Right renal pelvis (tissue), 4 donors: Measurements from ENCODE around the gene MGAM2. TPM values are rescaled to one million over a fixed set of nuclear protein-coding genes. Genes with fewer than 3 reads are reported as not detected.
A peak's percentile ranks its signal among the peaks of the same experiment; 100 is the strongest.

Experiments
- DNase-seq, 4 donors: peaks; one replicate each; pipeline ENCODE4 v3.0.0-alpha.2; 2013; ENCODE audit warnings: low read depth in 4 of 4, low spot score in 3 of 4, missing footprints in 1 of 4
- polyA plus RNA-seq, 4 donors: library from polyadenylated mRNA; unstranded; fragments of 120-200 nt; gene quantifications; one replicate each; pipeline ENCODE4 v1.2.1, GENCODE V29; 2013; ENCODE audit not compliant: insufficient read length in 4 of 4

MGAM2 gene
- polyA plus RNA-seq, 4 donors: 0.51 to 0.83 (median 0.58) TPM

GRCh38 chr7:142114207-142114606 is 2.7 kb downstream of the MGAM2 start:
- DNase-seq: no peak

- DNase-seq: no peak
Observed at GRCh38 chr7:142120524-142120923, 9.0 kb downstream of the MGAM2 start.

- no peak for DNase-seq
Observed at GRCh38 chr7:142123184-142123583, 11.7 kb downstream of the MGAM2 start.

- no peak for DNase-seq
Observed at GRCh38 chr7:142125256-142125955, 13.9 kb downstream of the MGAM2 start.

- DNase-seq: no peak
Observed at GRCh38 chr7:142130267-142130666, 18.7 kb downstream of the MGAM2 start.

GRCh38 chr7:142131439-142132185 is 20.1 kb downstream of the MGAM2 start:
- peak in 1 of 4 donors; percentile 1 for DNase-seq

- no peak for DNase-seq
Observed at GRCh38 chr7:142133731-142134148, 22.2 kb downstream of the MGAM2 start.

GRCh38 chr7:142134909-142135308 is 23.4 kb downstream of the MGAM2 start:
- DNase-seq: no peak

- DNase-seq: no peak
Observed at GRCh38 chr7:142138996-142139395, 27.5 kb downstream of the MGAM2 start.

- no peak for DNase-seq
Observed at GRCh38 chr7:142139597-142140400, 28.3 kb downstream of the MGAM2 start.

- no peak for DNase-seq
Observed at GRCh38 chr7:142140401-142140959, 29.0 kb downstream of the MGAM2 start.

- DNase-seq: no peak
Observed at GRCh38 chr7:142142702-142143101, 31.2 kb downstream of the MGAM2 start.

- no peak for DNase-seq
Observed at GRCh38 chr7:142146124-142146523, 34.6 kb downstream of the MGAM2 start.

- no peak for DNase-seq
Observed at GRCh38 chr7:142150356-142150755, 38.8 kb downstream of the MGAM2 start.

- DNase-seq: no peak
Observed at GRCh38 chr7:142150869-142151268, 39.4 kb downstream of the MGAM2 start.

- no peak for DNase-seq
Observed at GRCh38 chr7:142152076-142152475, 40.6 kb downstream of the MGAM2 start.

- no peak for DNase-seq
Observed at GRCh38 chr7:142153400-142153799, 41.9 kb downstream of the MGAM2 start.

- no peak for DNase-seq
Observed at GRCh38 chr7:142158736-142159496, 47.4 kb downstream of the MGAM2 start.

GRCh38 chr7:142161921-142162320 is 50.4 kb downstream of the MGAM2 start:
- no peak for DNase-seq

GRCh38 chr7:142168746-142169145 is 57.2 kb downstream of the MGAM2 start:
- no peak for DNase-seq
